Body of pancreas (tissue), 4 donors: Measurements from ENCODE around the gene OPN1LW.
"Not testable (repeated sequence)": the region's sequence is repeated elsewhere in the genome, so short reads cannot be mapped to it uniquely, and the experiment has no call there.

Source experiments
- POLR2A ChIP-seq, 3 donors: fragments of 450-650 bp; IDR thresholded peaks; one replicate each; pipeline ENCODE4 v1.6.1; 2016; ENCODE audit warnings: antibody characterized with exemption in 3 of 3, mild to moderate bottlenecking in 2 of 3
- TF ChIP-seq, protein P1 (sequence below), 7 experiments: fragments of 450-650 bp in 4 of 7; fragments of 200-600 bp in 3 of 7; sonication (generic) in 3 of 7; IDR thresholded peaks; one replicate each; pipeline ENCODE4 v1.5.1; 2016 to 2019; ENCODE audit warnings: antibody characterized with exemption in 7 of 7

DNA sequence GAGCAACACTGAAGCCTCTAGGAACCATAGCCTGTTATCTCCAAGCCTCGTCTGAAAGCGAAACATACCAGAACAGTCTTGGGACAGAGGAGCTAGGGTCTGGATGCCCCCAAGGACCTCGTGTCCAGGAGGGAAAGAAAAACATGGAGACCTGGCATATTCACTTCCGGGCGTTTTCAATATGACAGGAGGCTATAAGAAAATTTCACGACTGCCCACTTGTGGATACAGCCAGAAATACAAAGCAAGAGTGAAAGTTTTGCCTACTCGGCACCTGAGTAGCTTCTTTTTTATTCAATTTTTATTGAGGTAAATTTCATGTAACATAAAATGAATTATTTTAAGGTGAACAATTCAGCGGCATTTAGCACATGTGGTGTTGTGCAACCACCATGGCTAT, 20.9 kb downstream of the OPN1LW start:
- TF ChIP-seq, protein P1, sequence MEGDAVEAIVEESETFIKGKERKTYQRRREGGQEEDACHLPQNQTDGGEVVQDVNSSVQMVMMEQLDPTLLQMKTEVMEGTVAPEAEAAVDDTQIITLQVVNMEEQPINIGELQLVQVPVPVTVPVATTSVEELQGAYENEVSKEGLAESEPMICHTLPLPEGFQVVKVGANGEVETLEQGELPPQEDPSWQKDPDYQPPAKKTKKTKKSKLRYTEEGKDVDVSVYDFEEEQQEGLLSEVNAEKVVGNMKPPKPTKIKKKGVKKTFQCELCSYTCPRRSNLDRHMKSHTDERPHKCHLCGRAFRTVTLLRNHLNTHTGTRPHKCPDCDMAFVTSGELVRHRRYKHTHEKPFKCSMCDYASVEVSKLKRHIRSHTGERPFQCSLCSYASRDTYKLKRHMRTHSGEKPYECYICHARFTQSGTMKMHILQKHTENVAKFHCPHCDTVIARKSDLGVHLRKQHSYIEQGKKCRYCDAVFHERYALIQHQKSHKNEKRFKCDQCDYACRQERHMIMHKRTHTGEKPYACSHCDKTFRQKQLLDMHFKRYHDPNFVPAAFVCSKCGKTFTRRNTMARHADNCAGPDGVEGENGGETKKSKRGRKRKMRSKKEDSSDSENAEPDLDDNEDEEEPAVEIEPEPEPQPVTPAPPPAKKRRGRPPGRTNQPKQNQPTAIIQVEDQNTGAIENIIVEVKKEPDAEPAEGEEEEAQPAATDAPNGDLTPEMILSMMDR (IDR thresholded peaks at IDR 0.05): not testable (repeated sequence)
- TF ChIP-seq POLR2A (IDR thresholded peaks at IDR 0.05): not testable (repeated sequence)
